HG03064 (cell line): ENCODE data around the gene APBB1IP.
"Not testable (repeated sequence)": the region's sequence is repeated elsewhere in the genome, so short reads cannot be mapped to it uniquely, and the experiment has no call there.

ENCODE experiments used
- ATAC-seq: cut with Tn5 transposase; IDR thresholded peaks from one replicate; pipeline ENCODE4 v1.9.1; 2021; ENCODE audit warnings: low read depth; ENCODE audit not compliant: unreplicated experiment

The APBB1IP gene

GRCh38 chr10:26554246-26554645, 116.1 kb downstream of the APBB1IP start:
- ATAC-seq, result no peak

- ATAC-seq, result no peak
Measured at GRCh38 chr10:26555719-26556368, 117.7 kb downstream of the APBB1IP start.

GRCh38 chr10:26556748-26557640, 118.9 kb downstream of the APBB1IP start:
- ATAC-seq, result no peak

- ATAC-seq, result no peak
Measured at GRCh38 chr10:26557641-26558014, 119.5 kb downstream of the APBB1IP start.

- no peak for ATAC-seq
Measured at GRCh38 chr10:26566525-26567350, 128.6 kb downstream of the APBB1IP start.

GRCh38 chr10:26567351-26567721, 129.2 kb downstream of the APBB1IP start:
- ATAC-seq, result no peak

- ATAC-seq, result no peak
Measured at GRCh38 chr10:26571655-26572054, 133.5 kb downstream of the APBB1IP start.

- no peak for ATAC-seq
Measured at GRCh38 chr10:26573674-26574073, 135.5 kb downstream of the APBB1IP start.

- no peak for ATAC-seq
Measured at GRCh38 chr10:26574783-26575182, 136.6 kb downstream of the APBB1IP start.

- ATAC-seq, result not testable (repeated sequence)
Measured at GRCh38 chr10:26578371-26578770, 140.2 kb downstream of the APBB1IP start.

- ATAC-seq, result no peak
Measured at GRCh38 chr10:26579256-26580063, 141.3 kb downstream of the APBB1IP start.

GRCh38 chr10:26586211-26586610, 148.1 kb downstream of the APBB1IP start:
- ATAC-seq, result no peak

- no peak for ATAC-seq
Measured at GRCh38 chr10:26588611-26589010, 150.5 kb downstream of the APBB1IP start.

GRCh38 chr10:26589813-26590212, 151.7 kb downstream of the APBB1IP start:
- not testable (repeated sequence) for ATAC-seq

GRCh38 chr10:26593896-26594295, 155.8 kb downstream of the APBB1IP start:
- no peak for ATAC-seq

- ATAC-seq, result not testable (repeated sequence)
Measured at GRCh38 chr10:26603283-26603682, 165.1 kb downstream of the APBB1IP start.

- ATAC-seq, result not testable (repeated sequence)
Measured at GRCh38 chr10:26604320-26605093, 166.4 kb downstream of the APBB1IP start.

- not testable (repeated sequence) for ATAC-seq
Measured at GRCh38 chr10:26606389-26606877, 168.3 kb downstream of the APBB1IP start.
